ENCODE measurements around the gene DCAF7.

DCAF7 gene

GRCh38 chr17:63549946-63550816, at the start of gene DCAF7:
Gene DCAF7, plus strand, starts transcription at chr17:63550477. Its CDS starts 201 bp downstream, at chr17:63550678.
- H3K4me3 ChIP-seq (replicated peaks; ENCODE audit: low read depth, low read length) = peak within 1 kb of the TSS; percentile 98
- no peak for TF ChIP-seq CTCF (IDR thresholded peaks at IDR 0.05; ENCODE audit: low read depth, low read length, missing control alignments)
- peak; percentile 100 for DNase-seq (ENCODE audit: extremely low read depth, low read depth)

GRCh38 chr17:63500543-63501390, 49.5 kb upstream of the DCAF7 start:
- TF ChIP-seq CTCF (IDR thresholded peaks at IDR 0.05; ENCODE audit: low read depth, low read length, missing control alignments) = no peak
- DNase-seq (ENCODE audit: extremely low read depth, low read depth) = no peak
- no peak overlapping the region for H3K4me3 ChIP-seq (replicated peaks; ENCODE audit: low read depth, low read length)

GRCh38 chr17:63503341-63503705, 47.0 kb upstream of the DCAF7 start:
- H3K4me3 ChIP-seq (replicated peaks; ENCODE audit: low read depth, low read length) = no peak overlapping the region
- no peak for DNase-seq (ENCODE audit: extremely low read depth, low read depth)
- no peak for TF ChIP-seq CTCF (IDR thresholded peaks at IDR 0.05; ENCODE audit: low read depth, low read length, missing control alignments)

GRCh38 chr17:63504261-63504660, 46.0 kb upstream of the DCAF7 start:
- no peak for TF ChIP-seq CTCF (IDR thresholded peaks at IDR 0.05; ENCODE audit: low read depth, low read length, missing control alignments)
- no peak overlapping the region for H3K4me3 ChIP-seq (replicated peaks; ENCODE audit: low read depth, low read length)
- no peak for DNase-seq (ENCODE audit: extremely low read depth, low read depth)

GRCh38 chr17:63505341-63505740, 44.9 kb upstream of the DCAF7 start:
- H3K4me3 ChIP-seq (replicated peaks; ENCODE audit: low read depth, low read length) = no peak overlapping the region
- DNase-seq (ENCODE audit: extremely low read depth, low read depth) = no peak
- no peak for TF ChIP-seq CTCF (IDR thresholded peaks at IDR 0.05; ENCODE audit: low read depth, low read length, missing control alignments)

- TF ChIP-seq CTCF (IDR thresholded peaks at IDR 0.05; ENCODE audit: low read depth, low read length, missing control alignments) = no peak
- no peak for DNase-seq (ENCODE audit: extremely low read depth, low read depth)
These were observed 43.6 kb upstream of the DCAF7 start for GRCh38 chr17:63506627-63507026.

More at GRCh38 chr17:63506627-63507026, 43.6 kb upstream of the DCAF7 start:
- no peak overlapping the region for H3K4me3 ChIP-seq (replicated peaks; ENCODE audit: low read depth, low read length)

Data from HFF-Myc (cell line).